ENCODE results near the gene ZC3H18. TPM values are rescaled to one million over a fixed set of nuclear protein-coding genes. Genes with fewer than 3 reads are reported as not detected.
A peak's percentile ranks its signal among the peaks of the same experiment; 100 is the strongest.

Gene ZC3H18
- total RNA-seq, 1 donor = 17.7 TPM

- peak overlapping the region; percentile 74 for H3K4me3 ChIP-seq (ENCODE audit: low read depth, low read length)
- no peak for DNase-seq (ENCODE audit: low read depth)
- TF ChIP-seq CTCF (IDR thresholded peaks at IDR 0.05; ENCODE audit: insufficient read depth, low read depth, low read length) = no peak
These were observed 1.2 kb upstream of the ZC3H18 start for GRCh38 chr16:88568710-88569613.

GRCh38 chr16:88569614-88569984 is 604 bp upstream of the ZC3H18 start:
- TF ChIP-seq CTCF (IDR thresholded peaks at IDR 0.05; ENCODE audit: insufficient read depth, low read depth, low read length) = no peak
- peak; percentile 6 for DNase-seq (ENCODE audit: low read depth)
- H3K4me3 ChIP-seq (ENCODE audit: low read depth, low read length) = peak overlapping the region; percentile 74

DNA sequence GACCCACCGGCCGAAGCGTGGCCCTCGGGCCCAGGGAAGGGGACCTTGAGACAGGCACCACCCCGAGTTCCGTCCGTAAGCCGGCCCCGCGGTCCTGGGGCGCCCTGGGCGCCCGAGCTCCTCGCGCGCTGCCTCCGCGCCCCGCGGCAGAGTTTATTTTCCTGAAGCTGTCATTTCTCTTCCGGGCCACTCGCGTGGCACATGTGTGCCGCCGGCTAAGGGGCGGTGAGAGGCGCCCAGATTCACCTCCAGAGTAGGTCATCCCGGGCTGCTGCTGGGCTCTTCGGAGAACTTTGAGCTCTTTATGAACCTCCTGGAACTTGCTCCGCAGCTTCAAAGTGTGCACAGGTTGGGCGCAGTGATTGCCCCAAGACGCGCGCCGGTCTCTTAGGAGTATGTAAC is 489 bp downstream of the ZC3H18 start:
- DNase-seq (ENCODE audit: low read depth) = peak; percentile 21
- TF ChIP-seq CTCF (IDR thresholded peaks at IDR 0.05; ENCODE audit: insufficient read depth, low read depth, low read length) = no peak
- peak overlapping the region; percentile 83 for H3K4me3 ChIP-seq (ENCODE audit: low read depth, low read length)

DNA sequence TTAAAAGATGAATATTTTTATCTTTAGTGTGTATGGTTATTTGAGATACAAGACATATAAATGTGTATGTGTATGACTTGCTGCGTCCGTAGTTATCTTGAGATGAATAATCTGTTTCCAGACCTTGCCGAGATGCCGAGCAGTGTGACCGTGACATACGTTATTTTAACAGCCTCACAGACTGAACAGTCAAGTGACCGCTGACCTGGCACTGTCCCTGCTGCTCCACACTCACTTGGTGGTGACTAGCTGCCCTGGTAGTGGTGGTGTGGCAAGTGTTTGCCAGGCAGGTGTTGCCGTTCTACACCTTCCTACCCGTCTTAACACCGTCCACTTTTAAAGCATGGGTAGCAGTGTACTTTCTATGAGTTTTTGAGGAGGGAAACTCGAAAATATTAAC is 5.0 kb downstream of the ZC3H18 start:
- no peak overlapping the region for H3K4me3 ChIP-seq (ENCODE audit: low read depth, low read length)
- DNase-seq (ENCODE audit: low read depth) = no peak
- TF ChIP-seq CTCF (IDR thresholded peaks at IDR 0.05; ENCODE audit: insufficient read depth, low read depth, low read length) = no peak

- no peak for DNase-seq (ENCODE audit: low read depth)
- no peak overlapping the region for H3K4me3 ChIP-seq (ENCODE audit: low read depth, low read length)
- no peak for TF ChIP-seq CTCF (IDR thresholded peaks at IDR 0.05; ENCODE audit: insufficient read depth, low read depth, low read length)
These were observed 6.1 kb downstream of the ZC3H18 start for GRCh38 chr16:88576307-88576706.

GRCh38 chr16:88577166-88577565 is 7.0 kb downstream of the ZC3H18 start:
- no peak overlapping the region for H3K4me3 ChIP-seq (ENCODE audit: low read depth, low read length)
- DNase-seq (ENCODE audit: low read depth) = no peak
- no peak for TF ChIP-seq CTCF (IDR thresholded peaks at IDR 0.05; ENCODE audit: insufficient read depth, low read depth, low read length)
